Stimulated activated CD4-positive, alpha-beta T cell treated with anti-CD3 and anti-CD28 coated beads, Interleukin-12 subunit alpha, Interleukin-12 subunit beta, amount 100 ng/mL, for 24 hours (primary cell): ENCODE results near the gene PRSS56.

Experiments used
- DNase-seq, 2 experiments: peaks; one replicate each; pipeline ENCODE4 v3.0.0-alpha.2; 2020; ENCODE audit warnings: low read depth in 2 of 2

The PRSS56 gene

DNA sequence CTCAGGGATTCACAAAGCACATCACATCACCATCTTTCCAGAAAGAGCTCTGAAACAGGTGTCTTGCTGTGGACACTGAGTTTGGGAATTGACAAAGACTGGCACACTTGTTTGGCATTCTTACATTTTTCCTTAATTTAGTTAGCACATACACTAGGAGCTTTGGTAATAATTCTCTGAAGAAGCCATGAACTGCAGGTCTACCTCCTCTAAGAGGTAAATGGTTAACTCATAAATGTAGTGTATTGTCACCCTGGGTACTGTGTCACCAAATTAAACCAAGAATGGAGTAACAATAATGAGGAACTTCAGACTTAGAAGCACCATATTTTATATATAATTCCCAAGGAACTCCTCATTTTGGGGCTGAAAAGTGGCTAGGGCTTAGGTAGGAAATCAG is 52.9 kb downstream of the PRSS56 start:
- no peak for DNase-seq

DNA sequence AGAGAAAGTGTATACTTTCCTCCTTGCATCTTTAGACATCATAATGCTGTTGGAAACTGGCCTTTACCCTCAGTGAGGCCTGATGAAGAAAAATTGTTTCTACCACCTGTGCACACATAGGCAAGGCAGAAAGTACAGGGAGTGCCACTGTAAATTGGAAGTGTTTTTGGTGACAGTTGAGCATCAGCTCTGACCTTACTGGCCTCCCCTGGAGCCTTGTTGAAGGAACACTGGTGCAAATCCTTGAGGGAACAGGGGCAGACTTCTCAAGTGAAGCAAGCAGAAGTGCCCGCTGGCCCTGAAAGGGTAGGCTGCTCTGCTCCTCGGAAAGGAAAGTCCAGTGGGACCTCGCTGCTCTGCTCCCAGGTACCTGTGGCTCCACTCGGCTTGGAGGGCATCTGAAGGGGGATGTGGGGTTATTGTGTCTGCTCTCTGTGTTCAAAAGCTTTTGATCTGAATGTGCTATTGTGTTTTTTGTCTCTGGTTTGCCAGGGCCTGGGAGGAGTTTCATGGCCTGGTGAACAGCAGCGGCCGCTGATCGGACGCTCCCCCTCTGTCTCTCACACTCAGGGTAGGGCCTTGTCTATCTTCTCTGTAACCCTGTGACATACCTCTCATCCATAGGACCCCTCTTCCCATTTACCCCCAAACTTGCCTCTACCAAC is 53.7 kb downstream of the PRSS56 start:
- DNase-seq = no peak

DNA sequence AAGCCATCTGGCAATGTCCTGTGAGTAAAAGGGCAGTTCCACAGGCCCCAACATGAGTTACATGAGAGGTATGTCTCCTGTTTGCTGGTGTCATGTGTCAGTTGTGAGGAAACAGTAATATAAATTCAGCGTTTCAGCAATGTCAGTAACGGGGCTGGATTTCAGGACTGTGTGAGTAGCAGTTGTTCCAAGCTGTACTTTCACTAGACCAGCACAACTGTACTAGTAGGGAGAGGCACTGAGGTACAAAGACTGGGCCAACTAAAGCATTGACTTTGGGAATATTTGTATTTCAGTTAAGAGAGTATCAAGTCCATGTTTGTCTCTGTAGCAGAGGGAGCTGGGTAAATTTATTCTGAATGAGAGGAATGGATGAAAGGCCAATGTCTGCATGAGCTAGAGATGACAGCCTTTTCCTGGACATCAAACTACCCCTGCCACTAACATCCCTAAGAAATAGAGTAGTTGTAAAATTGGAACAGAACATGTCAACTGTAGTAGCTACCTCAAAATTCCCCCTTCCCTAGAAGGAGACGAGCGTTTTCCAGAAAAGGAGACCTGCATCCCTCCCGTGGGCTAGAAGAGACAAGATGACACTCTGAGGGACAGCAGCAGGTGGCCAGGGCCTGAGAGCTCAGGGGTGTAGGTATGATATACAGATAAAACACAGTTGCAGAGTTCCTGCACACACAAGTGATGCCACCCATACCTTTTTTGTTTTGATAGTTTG is 54.7 kb downstream of the PRSS56 start:
- no peak for DNase-seq
